Stomach (tissue), 9 donors: ENCODE results near the gene SKA3. TPM values are rescaled to one million over a fixed set of nuclear protein-coding genes. Genes with fewer than 3 reads are reported as not detected.

Source experiments
- DNase-seq, 2 donors: peaks; one replicate each; pipeline versions ENCODE4 v3.0.0 to v3.0.0-alpha.2; 2013 to 2019
- H3K27ac ChIP-seq, 5 donors: fragments of 200-600 bp in 4 of 5; sonication (generic) in 4 of 5; one replicate each; pipeline ENCODE4 v1.5.1; 2013 to 2019; ENCODE audit warnings: mild to moderate bottlenecking in 1 of 5, moderate library complexity in 1 of 5
- H3K27me3 ChIP-seq, 3 donors: fragments of 200-600 bp; sonication (generic); one replicate each; pipeline ENCODE4 v1.5.1; 2017 to 2019; ENCODE audit warnings: mixed run types in 1 of 3
- H3K36me3 ChIP-seq, 4 donors: fragments of 200-600 bp; sonication (generic); 1 replicate in 3 of 4; 2 replicates in 1 of 4; pipeline ENCODE4 v1.5.1; 2016 to 2019
- H3K4me1 ChIP-seq, 4 donors: fragments of 200-600 bp; sonication (generic); one replicate each; pipeline ENCODE4 v1.5.1; 2016 to 2019
- H3K4me3 ChIP-seq, 4 donors: fragments of 200-600 bp; sonication (generic) in 3 of 4; one replicate each; pipeline ENCODE4 v1.5.1; 2016 to 2019; ENCODE audit warnings: mild to moderate bottlenecking in 1 of 4
- H3K9me3 ChIP-seq, 4 donors: fragments of 200-600 bp; sonication (generic); one replicate each; pipeline ENCODE4 v1.5.1; 2016 to 2019
- CTCF ChIP-seq, 7 experiments: fragments of 450-650 bp in 4 of 7; fragments of 200-600 bp in 3 of 7; sonication (generic) in 3 of 7; IDR thresholded peaks; one replicate each; pipeline ENCODE4 v1.5.1; 2016 to 2019; ENCODE audit warnings: antibody characterized with exemption in 7 of 7, control low read depth in 2 of 7, mild to moderate bottlenecking in 1 of 7
- EP300 ChIP-seq: sonication (generic); formaldehyde crosslinking; IDR thresholded peaks from one replicate; pipeline ENCODE4 v1.6.1; 2017; ENCODE audit warnings: antibody characterized with exemption
- POLR2A ChIP-seq, 4 donors: fragments of 450-650 bp; IDR thresholded peaks; one replicate each; pipeline ENCODE4 v1.6.1; 2016; ENCODE audit warnings: antibody characterized with exemption in 4 of 4, control low read depth in 2 of 4, mild to moderate bottlenecking in 1 of 4, moderate library complexity in 1 of 4
- POLR2AphosphoS5 ChIP-seq, 3 donors: sonication (generic); formaldehyde crosslinking; IDR thresholded peaks; one replicate each; pipeline ENCODE4 v1.6.1; 2016; ENCODE audit warnings: antibody characterized with exemption in 3 of 3
- WGBS, 5 donors: extraction: QIAGEN DNeasy Blood & Tissue Kit in 3 of 5; methylation state at CpG; one replicate each; pipeline versions ENCODE4 v1.1.5 to v1.1.7; 2013 to 2018; 5-methylcytosine and 5-hydroxymethylcytosine counted together
- intact Hi-C: fragments of 100-400 bp; cut with DNase I; formaldehyde crosslinking; loops from one replicate; pipeline ENCODE4 v1.15.1; 2023; ENCODE audit warnings: low total_unique reads
- polyA plus RNA-seq, 3 donors: library from polyadenylated mRNA; stranded (reverse); fragments of 200-250 nt; gene quantifications; one replicate each; pipeline ENCODE4 v1.2.3, GENCODE V29; 2013
- total RNA-seq, 5 donors: library from RNA; depleted of rRNA; stranded (reverse); fragments of >200 nt; gene quantifications; one replicate each; pipeline versions ENCODE4 v1.1.0 to v1.2.3, GENCODE V29; 2014 to 2016
- donor health status: healthy with polysubstance abuse.
- donor health status: Bipolar disorder and iron deficiency.
- donor health status: healthy.

Gene SKA3
- total and polyA plus RNA-seq, 8 donors: 0.76 to 3.1 (median 2.6) TPM; not detected in 1

GRCh38 chr13:21164631-21165030 is 11.7 kb downstream of the SKA3 start:
- H3K27me3 ChIP-seq: no peaks in the 10 kb centered on the region
- no peak for TF ChIP-seq CTCF (IDR thresholded peaks at IDR 0.05)
- TF ChIP-seq POLR2AphosphoS5 (IDR thresholded peaks at IDR 0.05): no peak
- no peak for TF ChIP-seq POLR2A (IDR thresholded peaks at IDR 0.05)
- TF ChIP-seq EP300: no peak
- DNase-seq: no peak
- intact Hi-C loops: no loop called here
- H3K9me3 ChIP-seq: no peaks in the 10 kb centered on the region
- no peaks in the 10 kb centered on the region for H3K36me3 ChIP-seq
- H3K27ac ChIP-seq: no peak overlapping the region
- H3K4me1 ChIP-seq: no peaks in the 10 kb centered on the region
- WGBS, 5 donors: 72 to 78% (median 77%) methylated on average over 4 of the region's 4 CpGs
- H3K4me3 ChIP-seq: no peak overlapping the region

- DNase-seq: no peak
- Histone ChIP-seq H3K4me1 (no peaks in the 10 kb centered on the region), H3K36me3 (peaks cover 5 to 24% (median 18%) of the 10 kb centered on the region in 4 donors), H3K4me3 (no peak overlapping the region), H3K27me3 (no peaks in the 10 kb centered on the region), H3K27ac (no peak overlapping the region), H3K9me3 (no peaks in the 10 kb centered on the region)
- 84 to 90% (median 84%) methylated on average over 8 of the region's 8 CpGs for WGBS, 5 donors
- TF ChIP-seq EP300 (no peak), POLR2AphosphoS5 (IDR thresholded peaks at IDR 0.05) (no peak), POLR2A (IDR thresholded peaks at IDR 0.05) (no peak), CTCF (IDR thresholded peaks at IDR 0.05) (no peak)
- intact Hi-C loops: no loop called here
Measured at GRCh38 chr13:21152251-21152899, 24.0 kb downstream of the SKA3 start.

DNA sequence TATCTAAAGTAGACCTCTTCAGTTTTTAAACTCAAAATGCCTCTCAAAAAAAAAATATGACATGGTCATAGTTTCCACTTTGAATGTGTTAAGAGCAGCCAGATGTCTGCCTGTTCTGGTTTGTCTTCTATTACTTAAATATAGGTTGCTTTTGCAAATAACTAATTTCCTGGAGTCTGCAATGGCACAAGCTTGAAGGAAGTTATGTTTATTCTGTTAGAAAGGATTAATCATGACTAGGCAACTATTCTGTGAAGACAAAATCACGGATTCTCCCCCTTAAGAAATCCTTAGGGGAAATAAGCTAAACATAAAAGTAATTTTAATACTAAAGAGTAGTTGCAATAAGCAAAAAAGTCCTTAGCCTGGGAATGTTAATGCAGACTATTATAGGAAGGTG is 26.3 kb downstream of the SKA3 start:
- TF ChIP-seq POLR2AphosphoS5 (IDR thresholded peaks at IDR 0.05) (no peak), POLR2A (IDR thresholded peaks at IDR 0.05) (no peak), CTCF (IDR thresholded peaks at IDR 0.05) (no peak), EP300 (no peak)
- Histone ChIP-seq H3K4me3 (no peak overlapping the region), H3K4me1 (peaks cover 0 to 14% (median 10%) of the 10 kb centered on the region in 4 donors), H3K27ac (no peak overlapping the region), H3K27me3 (no peaks in the 10 kb centered on the region), H3K9me3 (no peaks in the 10 kb centered on the region), H3K36me3 (peaks cover 12 to 48% (median 41%) of the 10 kb centered on the region in 4 donors)
- intact Hi-C loops: no loop called here
- WGBS, 5 donors: 47 to 65% (median 58%) methylated on average over 1 of the region's 1 CpG
- no peak for DNase-seq

DNA sequence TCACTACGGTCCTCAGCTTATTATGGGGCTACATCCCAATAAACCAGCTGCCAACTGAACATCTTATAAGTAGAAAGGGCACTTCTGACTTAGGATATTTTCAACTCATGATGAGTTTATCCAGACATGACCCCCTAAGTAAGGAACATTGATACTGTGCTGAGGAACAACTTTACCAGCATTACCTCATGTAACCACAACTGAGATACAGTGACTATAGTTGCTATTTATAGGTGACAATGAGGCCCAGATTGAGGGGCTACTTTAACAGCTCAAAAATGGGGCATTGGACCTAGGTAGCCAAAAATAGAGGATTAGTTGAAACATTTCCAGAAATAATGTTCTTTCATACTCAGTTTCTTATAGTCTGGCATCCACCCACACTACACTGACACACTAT is 26.8 kb downstream of the SKA3 start:
- TF ChIP-seq POLR2AphosphoS5 (IDR thresholded peaks at IDR 0.05) (no peak), POLR2A (IDR thresholded peaks at IDR 0.05) (no peak), CTCF (IDR thresholded peaks at IDR 0.05) (no peak), EP300 (no peak)
- H3K27me3 ChIP-seq: no peaks in the 10 kb centered on the region
- intact Hi-C loops: no loop called here
- DNase-seq: no peak
- no peak overlapping the region for H3K4me3 ChIP-seq
- 44 to 81% (median 63%) methylated on average over 1 of the region's 1 CpG for WGBS, 5 donors
- H3K27ac ChIP-seq: no peak overlapping the region
- peaks cover 12 to 49% (median 43%) of the 10 kb centered on the region in 4 donors for H3K36me3 ChIP-seq
- no peaks in the 10 kb centered on the region for H3K9me3 ChIP-seq
- peaks cover 0 to 18% (median 11%) of the 10 kb centered on the region in 4 donors for H3K4me1 ChIP-seq
